ENCODE data around the gene DTNB. TPM values are rescaled to one million over a fixed set of nuclear protein-coding genes. Genes with fewer than 3 reads are reported as not detected.

The DTNB gene
- polyA plus RNA-seq, 1 of the 3 experiments (the other 2 are of a cell fraction) = 15.3 TPM

GRCh38 chr2:25692737-25693445, 19.5 kb upstream of the DTNB start:
- ChIA-PET CTCF (interaction anchor here (0.6 to 8.4 kb wide), 2 partner anchors 7 to 476 kb away, joined by 3 to 101 read pairs; no protein-coding TSS in a partner anchor), POLR2A (no interaction called here)
- no peaks in the 10 kb centered on the region for H3K36me3 ChIP-seq (replicated peaks in 1 of 2; ENCODE audit: control insufficient read depth in 1 of 2, insufficient read depth in 2 of 2, low read length in 1 of 2)
- TF ChIP-seq IRF3 (IDR thresholded peaks at IDR 0.05; ENCODE audit: low read depth, low read length) (no peak), FOXM1 (IDR thresholded peaks at IDR 0.05; ENCODE audit: low read depth) (no peak), FOSL2 (IDR thresholded peaks at IDR 0.05; ENCODE audit: borderline replicate concordance, low read depth) (no peak), POLR2AphosphoS5 (IDR thresholded peaks at IDR 0.05; ENCODE audit: low read depth, low read length) (no peak), RCOR1 (IDR thresholded peaks at IDR 0.05; ENCODE audit: low read length) (no peak), NRF1 (IDR thresholded peaks at IDR 0.05; ENCODE audit: low read depth, low read length) (no peak), GABPA (IDR thresholded peaks at IDR 0.05; ENCODE audit: low read depth) (no peak), USF2 (IDR thresholded peaks at IDR 0.05; ENCODE audit: borderline replicate concordance, low read depth, low read length) (no peak), FOXJ3 (CRISPR knock-in tag; IDR thresholded peaks at IDR 0.05) (no peak), ELF1 (IDR thresholded peaks at IDR 0.05) (no peak), MAX (IDR thresholded peaks at IDR 0.05; ENCODE audit: low read depth) (no peak), EP300 (IDR thresholded peaks at IDR 0.05; ENCODE audit: borderline replicate concordance in 1 of 2, low read depth in 1 of 2, low read length in 1 of 2) (no peak), TEAD4 (IDR thresholded peaks at IDR 0.05; ENCODE audit: borderline replicate concordance, insufficient read depth) (no peak)
- no peaks in the 10 kb centered on the region for H3K27me3 ChIP-seq (ENCODE audit: insufficient read depth)
- H3K4me1 ChIP-seq (ENCODE audit: control insufficient read depth in 1 of 2, insufficient read depth in 2 of 2, low read depth in 1 of 2, low read length in 1 of 2) = no peaks in the 10 kb centered on the region
- no peaks in the 10 kb centered on the region for H4K20me1 ChIP-seq (ENCODE audit: insufficient read depth)
- H3K27ac ChIP-seq (ENCODE audit: low read depth in 2 of 2, low read length in 1 of 2) = no peak overlapping the region
- H3F3A ChIP-seq (replicated peaks; ENCODE audit: insufficient read depth) = no peaks in the 10 kb centered on the region
- no peaks in the 10 kb centered on the region for H3K9me3 ChIP-seq
- H3K9me2 ChIP-seq = no peaks in the 10 kb centered on the region
- 74% methylated on average over 6 of the region's 6 CpGs for WGBS (ENCODE audit: low lambda C conversion rate)
- no peak overlapping the region for H3K4me2 ChIP-seq
- H3K9ac ChIP-seq = no peak overlapping the region
- no peak overlapping the region for H2AFZ ChIP-seq (ENCODE audit: low read depth)
- H3K4me3 ChIP-seq (ENCODE audit: low read depth in 2 of 2, low read length in 1 of 2) = no peak overlapping the region
- DNase-seq = no peak
- H3K79me2 ChIP-seq (ENCODE audit: insufficient read depth) = no peaks in the 10 kb centered on the region

GRCh38 chr2:25692143-25692542, 18.8 kb upstream of the DTNB start:
- DNase-seq = no peak
- no peak overlapping the region for H3K4me3 ChIP-seq (ENCODE audit: low read depth in 2 of 2, low read length in 1 of 2)
- no peaks in the 10 kb centered on the region for H3K9me3 ChIP-seq
- no peak overlapping the region for H3K9ac ChIP-seq
- H3K9me2 ChIP-seq = no peaks in the 10 kb centered on the region
- ChIA-PET POLR2A (no interaction called here), CTCF (interaction anchor here (1.3 to 8.4 kb wide), 3 partner anchors 8 to 22 kb away, joined by 3 to 101 read pairs (median 3); no protein-coding TSS in a partner anchor)
- H3K27ac ChIP-seq (ENCODE audit: low read depth in 2 of 2, low read length in 1 of 2) = no peak overlapping the region
- no peaks in the 10 kb centered on the region for H3F3A ChIP-seq (replicated peaks; ENCODE audit: insufficient read depth)
- no peak overlapping the region for H2AFZ ChIP-seq (ENCODE audit: low read depth)
- H3K27me3 ChIP-seq (ENCODE audit: insufficient read depth) = no peaks in the 10 kb centered on the region
- H3K4me1 ChIP-seq (ENCODE audit: control insufficient read depth in 1 of 2, insufficient read depth in 2 of 2, low read depth in 1 of 2, low read length in 1 of 2) = no peaks in the 10 kb centered on the region
- WGBS (ENCODE audit: low lambda C conversion rate) = 77% methylated on average over 4 of the region's 4 CpGs
- H3K79me2 ChIP-seq (ENCODE audit: insufficient read depth) = no peaks in the 10 kb centered on the region
- no peaks in the 10 kb centered on the region for H4K20me1 ChIP-seq (ENCODE audit: insufficient read depth)
- no peaks in the 10 kb centered on the region for H3K36me3 ChIP-seq (replicated peaks in 1 of 2; ENCODE audit: control insufficient read depth in 1 of 2, insufficient read depth in 2 of 2, low read length in 1 of 2)
- no peak overlapping the region for H3K4me2 ChIP-seq
- TF ChIP-seq RXRA (IDR thresholded peaks at IDR 0.05; ENCODE audit: borderline replicate concordance, low read depth) = no peak
- TF ChIP-seq REST (IDR thresholded peaks at IDR 0.05; ENCODE audit: low read depth, low read length) = no peak
- no peak for TF ChIP-seq ELF1 (IDR thresholded peaks at IDR 0.05)
- TF ChIP-seq YY1 (IDR thresholded peaks at IDR 0.05; ENCODE audit: low read depth) = no peak
- no peak for TF ChIP-seq TAF1 (IDR thresholded peaks at IDR 0.05; ENCODE audit: borderline replicate concordance, low read depth, low read length)
- no peak for TF ChIP-seq SIN3A (IDR thresholded peaks at IDR 0.05; ENCODE audit: borderline replicate concordance, low read depth, low read length)
- TF ChIP-seq EZH2phosphoT487 (IDR thresholded peaks at IDR 0.05; ENCODE audit: borderline replicate concordance, low read depth) = no peak
- no peak for TF ChIP-seq NFIC (IDR thresholded peaks at IDR 0.05; ENCODE audit: borderline replicate concordance)
- TF ChIP-seq PBX3 (IDR thresholded peaks at IDR 0.05) = no peak

Measured in SK-N-SH (cell line).